CD4-positive, alpha-beta T cell treated with Interleukin-4 for 1 hour (primary cell): ENCODE measurements around the gene SPATA45.
"Not testable (repeated sequence)": the region's sequence is repeated elsewhere in the genome, so short reads cannot be mapped to it uniquely, and the experiment has no call there.

ENCODE experiments used
- DNase-seq, 2 donors: peaks; one replicate each; pipeline ENCODE4 v3.0.0-alpha.2; 2020 to 2022

Gene SPATA45

DNA sequence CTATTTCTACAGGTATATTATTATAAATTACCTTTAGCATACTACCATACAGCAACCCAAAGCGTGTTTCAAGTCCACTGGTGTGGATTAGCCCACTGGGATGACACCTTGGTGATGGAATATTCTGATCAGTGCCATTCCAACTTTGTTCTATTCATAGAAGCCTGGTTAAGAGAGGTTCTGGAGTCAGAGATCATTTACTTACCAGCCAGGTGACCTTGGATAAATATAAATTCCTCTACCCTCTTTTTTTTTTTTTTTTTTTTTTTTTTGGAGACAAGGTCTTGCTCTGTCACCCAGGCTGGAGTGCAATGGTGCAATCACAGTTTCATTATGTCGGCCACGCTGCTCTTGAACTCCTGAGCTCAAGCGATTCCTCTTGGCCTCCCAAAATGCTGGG lies at the start of gene SPATA45:
SPATA45 (minus strand) TSS at position 101 of the 400 bp plus-strand sequence. CDS start 11,500 bp downstream, outside the sequence.
- no peak for DNase-seq

DNA sequence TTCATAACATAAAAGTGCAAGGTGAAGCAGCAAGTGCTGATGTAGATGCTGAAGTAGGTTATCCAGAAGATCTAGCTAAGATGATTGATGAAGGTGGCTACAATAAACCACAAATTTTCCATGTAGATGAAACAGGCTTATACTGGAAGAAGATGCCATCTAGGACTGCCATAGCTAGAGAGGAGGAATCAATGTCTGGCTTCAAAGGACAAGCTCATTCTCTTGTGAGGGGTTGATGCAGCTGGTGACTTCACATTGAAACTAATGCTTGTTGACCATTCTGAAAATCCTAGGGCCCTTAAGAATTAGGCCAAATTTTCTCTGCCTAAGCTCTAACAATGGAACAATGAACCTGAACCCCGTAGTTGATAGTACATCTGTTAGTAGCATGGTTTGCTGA lies 44.7 kb upstream of the SPATA45 start:
- no peak for DNase-seq

- no peak for DNase-seq
These were observed 37.1 kb upstream of the SPATA45 start for GRCh38 chr1:212884592-212884991.

GRCh38 chr1:212879947-212880690 lies 32.7 kb upstream of the SPATA45 start:
- no peak for DNase-seq

DNA sequence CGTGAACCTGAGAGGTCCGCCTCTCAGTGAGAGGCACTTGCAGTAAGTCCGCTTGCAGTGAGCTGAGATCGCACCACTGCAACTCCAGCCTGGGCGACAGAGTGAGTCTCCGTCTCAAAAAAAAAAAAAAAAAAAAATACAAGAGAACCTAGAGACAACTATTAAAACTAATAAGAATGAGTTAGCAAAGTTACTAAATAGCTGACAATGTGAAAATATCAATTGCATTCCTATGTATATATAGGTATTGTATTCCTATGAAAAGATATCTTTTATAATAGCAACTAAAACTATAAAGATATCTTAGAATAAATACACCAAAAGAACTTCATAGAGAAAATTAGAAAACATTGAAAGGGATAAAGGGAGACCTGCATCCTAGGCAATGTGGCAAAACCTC lies 31.0 kb upstream of the SPATA45 start:
- DNase-seq, result no peak

DNA sequence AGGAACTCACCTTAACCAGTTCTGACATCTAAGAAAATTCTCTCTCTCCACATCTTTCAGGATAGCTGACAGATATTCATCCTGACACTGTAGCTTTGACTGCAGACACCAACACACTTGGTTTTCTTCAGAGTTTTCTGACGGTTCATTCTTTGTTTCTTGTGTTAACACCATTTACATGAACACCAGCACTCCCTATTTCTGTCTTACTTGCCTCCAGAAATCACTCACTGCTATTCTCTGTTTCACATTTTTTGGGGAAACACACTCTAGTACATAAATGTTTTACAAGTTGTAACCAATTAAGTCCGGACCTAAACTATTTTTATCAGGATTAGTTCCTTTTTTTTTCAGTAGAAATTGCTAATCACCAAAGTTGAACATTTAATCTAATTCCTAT lies 26.1 kb upstream of the SPATA45 start:
- DNase-seq, result no peak

GRCh38 chr1:212871976-212872375 lies 24.5 kb upstream of the SPATA45 start:
- DNase-seq, result no peak

DNA sequence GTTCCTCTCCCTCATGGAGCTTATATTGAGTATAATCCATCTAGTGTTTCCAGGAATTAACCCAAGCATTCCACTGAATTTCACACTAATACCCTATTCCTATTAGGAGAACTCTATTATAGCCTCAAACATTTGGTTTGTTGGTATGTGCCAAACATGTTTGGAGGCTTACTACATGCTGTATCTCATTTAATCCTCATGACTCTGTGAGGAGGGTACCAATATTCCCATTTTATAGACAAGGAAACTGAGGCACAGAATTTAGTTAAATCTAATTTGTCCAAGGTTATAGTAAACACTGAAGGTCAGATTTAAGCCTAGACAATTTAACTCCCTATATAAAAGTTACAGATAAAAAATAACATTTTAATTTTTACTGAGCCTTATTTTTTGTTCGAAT lies 19.7 kb upstream of the SPATA45 start:
- DNase-seq, result no peak

DNA sequence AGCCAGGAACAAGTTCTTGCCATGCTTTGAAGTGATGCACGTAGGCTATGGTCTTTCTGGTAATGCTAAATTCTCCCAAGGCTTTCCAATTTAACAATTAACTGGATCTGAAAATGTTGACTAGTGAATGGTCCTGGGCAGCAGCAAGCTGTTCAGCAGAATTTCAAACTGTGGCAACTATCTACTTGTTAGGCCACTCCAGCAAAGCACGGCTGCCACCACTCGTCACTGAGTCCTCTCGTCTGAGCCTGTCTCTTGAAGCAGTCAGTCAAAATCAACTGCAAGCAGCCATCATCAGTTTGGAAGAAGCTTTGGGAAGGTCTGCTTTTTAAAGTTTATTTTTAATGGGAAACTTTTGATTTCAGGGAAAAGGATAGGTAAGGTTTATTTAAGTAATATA lies 16.8 kb upstream of the SPATA45 start:
- DNase-seq, result no peak

GRCh38 chr1:212863345-212863744 lies 15.9 kb upstream of the SPATA45 start:
- DNase-seq, result not testable (repeated sequence)

- DNase-seq, result no peak
These were observed 14.8 kb upstream of the SPATA45 start for GRCh38 chr1:212862111-212862690.

GRCh38 chr1:212860713-212861581 lies 13.5 kb upstream of the SPATA45 start:
- no peak for DNase-seq

- DNase-seq, result peak in 1 of 2 donors; percentile 28
These were observed 11.2 kb upstream of the SPATA45 start for GRCh38 chr1:212858461-212859265.

DNA sequence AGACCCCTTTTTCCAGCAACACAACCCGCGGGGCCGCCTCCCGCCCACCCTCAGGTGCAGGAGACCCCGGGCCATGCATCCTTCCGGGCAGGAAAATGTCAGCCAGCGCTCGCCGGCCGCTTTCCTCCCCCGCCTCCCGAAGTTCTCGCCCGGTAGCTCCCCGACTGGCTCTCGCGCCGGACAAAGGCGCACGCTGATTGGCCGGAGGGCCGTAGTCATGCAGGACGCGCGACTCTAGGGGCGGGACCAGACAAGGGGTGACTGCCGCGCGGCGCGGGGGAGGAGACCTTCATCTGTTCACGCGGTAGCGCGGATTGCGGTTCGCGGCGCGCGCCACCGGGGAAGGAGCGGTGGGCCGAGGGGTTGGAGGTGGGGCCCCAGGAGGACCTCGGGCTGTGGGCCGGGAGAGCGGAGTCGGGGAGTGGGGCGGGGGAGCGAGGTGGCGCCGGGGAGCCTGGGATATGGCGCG lies 10.6 kb upstream of the SPATA45 start, which contains the start of gene FLVCR1:
FLVCR1 (plus strand) TSS at position 284 of the 469 bp plus-strand sequence; CDS start at position 462, 178 bp downstream.
- peak; percentile 94 for DNase-seq

GRCh38 chr1:212856755-212857154 lies 9.3 kb upstream of the SPATA45 start:
- DNase-seq, result no peak

- DNase-seq, result no peak
These were observed 6.2 kb upstream of the SPATA45 start for GRCh38 chr1:212853658-212854057.

DNA sequence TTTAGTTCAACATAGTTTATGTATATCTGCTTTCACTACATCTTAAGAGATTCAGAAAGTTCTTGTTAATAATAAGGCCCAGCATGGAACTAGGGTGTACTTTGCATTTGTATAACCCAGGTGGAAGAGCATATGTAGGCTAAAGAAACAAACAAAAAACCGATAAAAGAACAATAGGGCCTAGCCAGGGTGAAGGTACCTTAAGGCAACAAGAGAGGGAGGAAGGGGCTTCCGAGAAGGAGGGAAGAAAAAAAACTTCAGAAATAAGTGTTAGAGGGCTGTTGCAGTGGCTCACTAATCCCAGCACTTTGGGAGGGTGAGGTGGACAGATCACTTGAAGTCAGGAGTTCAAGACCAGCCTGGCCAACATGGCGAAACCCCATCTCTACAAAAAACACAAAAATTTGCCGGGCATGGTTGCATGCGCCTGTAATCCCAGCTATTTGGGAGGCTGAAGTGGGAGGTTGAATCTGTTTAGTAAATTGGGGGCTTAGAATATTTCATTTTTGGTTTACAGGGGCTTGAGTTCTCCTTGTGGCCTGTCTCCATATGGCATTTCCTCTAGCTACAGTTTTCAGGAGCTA lies 4.7 kb upstream of the SPATA45 start:
- DNase-seq, result no peak

DNA sequence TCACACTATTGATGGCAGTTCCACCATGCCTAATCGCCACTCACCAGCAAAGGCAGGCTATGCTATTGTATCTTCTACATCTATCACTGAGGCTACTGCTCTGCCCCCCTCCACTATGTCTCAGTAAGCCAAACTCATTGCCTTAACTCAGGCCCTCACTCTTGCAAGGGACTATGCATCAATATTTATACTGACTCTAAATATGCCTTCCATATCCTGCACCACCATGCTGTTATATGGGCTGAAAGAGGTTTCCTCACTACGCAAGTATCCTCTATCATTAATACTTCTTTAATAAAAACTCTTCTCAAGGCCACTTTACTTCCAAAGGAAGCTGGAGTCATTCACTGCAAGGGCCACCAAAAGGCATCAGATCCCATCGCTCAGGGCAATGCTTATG lies 2.9 kb downstream of the SPATA45 start:
- not testable (repeated sequence) for DNase-seq

DNA sequence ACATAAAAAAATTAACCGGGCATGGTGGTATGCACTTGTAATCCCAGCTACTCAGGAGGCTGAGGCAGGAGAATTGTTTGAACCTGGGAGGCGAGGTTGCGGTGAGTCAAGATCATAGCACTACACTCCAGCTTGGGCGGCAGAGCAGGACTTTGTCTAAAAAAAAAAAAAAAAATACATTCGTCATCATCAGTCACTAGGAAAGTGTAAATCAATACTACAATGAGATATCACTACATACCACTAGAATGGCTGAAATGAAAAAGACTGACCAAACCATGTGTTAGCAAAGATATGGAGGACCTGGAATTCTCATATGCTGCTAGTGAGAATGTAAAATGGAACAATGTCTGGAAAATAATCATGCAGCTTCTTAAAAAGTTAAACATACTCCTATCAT lies 9.3 kb downstream of the SPATA45 start:
- no peak for DNase-seq

DNA sequence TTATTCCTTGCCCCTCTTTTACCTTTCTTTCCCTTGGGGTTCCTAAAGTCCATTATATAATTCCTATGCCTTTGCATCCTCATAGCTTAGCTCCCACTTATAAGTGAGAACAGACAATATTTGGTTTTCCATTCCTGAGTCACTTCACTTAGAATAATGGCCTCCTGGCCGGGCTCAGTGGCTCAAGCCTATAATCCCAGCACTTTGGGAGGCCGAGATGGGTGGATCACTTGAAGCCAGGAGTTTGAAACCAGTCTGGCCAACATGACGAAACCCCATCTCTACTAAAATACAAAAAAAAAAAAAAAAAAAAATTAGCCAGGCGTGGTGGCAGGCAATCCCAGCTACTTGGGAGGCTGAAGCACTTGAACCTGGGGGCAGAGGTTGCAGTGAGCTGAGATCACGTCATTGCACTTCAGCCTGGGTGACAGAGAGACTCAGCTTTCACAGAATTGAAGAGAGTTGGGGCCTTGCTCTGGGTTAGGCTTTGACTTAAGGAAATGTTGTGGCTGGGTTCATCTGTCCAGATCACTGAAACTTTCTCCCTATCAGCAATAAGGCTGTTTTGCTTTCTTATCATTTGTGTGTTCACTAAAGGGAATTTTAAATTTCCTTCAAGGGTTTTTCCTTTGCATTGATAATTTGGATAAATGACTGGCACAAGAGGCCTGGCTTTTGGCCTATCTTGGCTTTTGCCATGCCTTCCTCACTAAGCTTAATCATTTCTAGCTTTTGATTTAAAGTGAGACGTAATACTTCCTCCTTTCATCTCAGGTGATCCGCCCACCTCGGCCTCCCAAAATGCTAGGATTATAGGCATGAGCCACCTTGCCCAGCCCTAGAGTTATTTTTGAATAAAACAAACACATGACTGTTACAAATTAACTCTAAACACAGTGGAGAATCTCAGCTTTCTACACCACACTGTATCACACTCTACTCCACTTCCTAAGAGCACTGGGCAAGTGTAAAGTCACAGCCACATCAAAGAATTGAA lies 13.9 kb downstream of the SPATA45 start:
- DNase-seq, result not testable (repeated sequence)

- no peak for DNase-seq
These were observed 19.1 kb downstream of the SPATA45 start for GRCh38 chr1:212828395-212828794.
